ENCODE measurements around the gene PPP1R16B. TPM values are rescaled to one million over a fixed set of nuclear protein-coding genes. Genes with fewer than 3 reads are reported as not detected.

PPP1R16B gene
- total and polyA plus RNA-seq, 10 of the 15 experiments (the other 5 are each of a cell fraction or from before 2014, with no cell fraction given): 13.4 to 90.2 (median 66.7) TPM

DNA sequence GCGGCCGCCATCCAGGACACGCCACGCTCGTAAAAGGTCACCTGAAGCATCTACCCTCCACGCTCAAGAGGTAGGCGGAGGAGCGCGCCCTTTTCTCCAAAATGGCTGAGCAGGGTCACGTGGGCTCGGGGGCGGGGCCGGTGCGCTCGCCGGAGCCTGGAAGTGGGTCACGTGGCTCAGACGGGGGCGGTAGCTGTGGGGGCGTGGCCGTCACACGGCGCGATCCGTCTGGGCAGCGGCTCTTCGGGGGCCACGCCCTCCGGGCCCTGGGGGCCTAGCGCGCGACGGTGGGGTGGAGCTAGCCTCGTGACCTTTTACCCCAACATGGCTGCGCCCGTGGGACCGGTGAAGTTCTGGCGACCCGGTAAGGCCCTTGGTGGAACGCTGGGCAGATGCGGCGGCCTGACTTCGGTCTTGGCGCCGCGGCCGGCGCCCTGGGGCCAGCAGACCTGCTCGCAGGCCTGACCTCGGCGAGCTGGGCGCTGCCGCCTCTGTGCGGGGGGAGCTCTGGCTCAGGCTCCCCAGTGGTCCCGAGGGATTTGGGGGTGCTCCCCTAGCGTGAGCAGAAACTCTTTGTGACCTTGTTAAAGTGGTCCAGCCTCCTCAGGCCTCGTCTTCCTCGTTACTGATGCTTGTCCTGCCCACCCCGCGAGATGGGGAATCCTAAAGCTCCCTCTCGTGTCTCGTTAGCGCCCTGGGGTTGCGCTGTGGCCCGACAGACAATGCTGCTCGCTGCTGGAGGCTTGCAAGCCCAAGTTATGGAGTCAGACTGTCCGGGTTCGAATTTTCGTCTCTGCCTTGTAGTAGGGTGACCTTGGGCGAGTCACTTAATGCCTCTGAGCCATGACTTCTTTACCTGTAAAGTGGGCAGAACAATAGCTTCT, 156.8 kb downstream of the PPP1R16B start, which contains the start of gene DHX35 (continued):
- TF ChIP-seq, protein P1, sequence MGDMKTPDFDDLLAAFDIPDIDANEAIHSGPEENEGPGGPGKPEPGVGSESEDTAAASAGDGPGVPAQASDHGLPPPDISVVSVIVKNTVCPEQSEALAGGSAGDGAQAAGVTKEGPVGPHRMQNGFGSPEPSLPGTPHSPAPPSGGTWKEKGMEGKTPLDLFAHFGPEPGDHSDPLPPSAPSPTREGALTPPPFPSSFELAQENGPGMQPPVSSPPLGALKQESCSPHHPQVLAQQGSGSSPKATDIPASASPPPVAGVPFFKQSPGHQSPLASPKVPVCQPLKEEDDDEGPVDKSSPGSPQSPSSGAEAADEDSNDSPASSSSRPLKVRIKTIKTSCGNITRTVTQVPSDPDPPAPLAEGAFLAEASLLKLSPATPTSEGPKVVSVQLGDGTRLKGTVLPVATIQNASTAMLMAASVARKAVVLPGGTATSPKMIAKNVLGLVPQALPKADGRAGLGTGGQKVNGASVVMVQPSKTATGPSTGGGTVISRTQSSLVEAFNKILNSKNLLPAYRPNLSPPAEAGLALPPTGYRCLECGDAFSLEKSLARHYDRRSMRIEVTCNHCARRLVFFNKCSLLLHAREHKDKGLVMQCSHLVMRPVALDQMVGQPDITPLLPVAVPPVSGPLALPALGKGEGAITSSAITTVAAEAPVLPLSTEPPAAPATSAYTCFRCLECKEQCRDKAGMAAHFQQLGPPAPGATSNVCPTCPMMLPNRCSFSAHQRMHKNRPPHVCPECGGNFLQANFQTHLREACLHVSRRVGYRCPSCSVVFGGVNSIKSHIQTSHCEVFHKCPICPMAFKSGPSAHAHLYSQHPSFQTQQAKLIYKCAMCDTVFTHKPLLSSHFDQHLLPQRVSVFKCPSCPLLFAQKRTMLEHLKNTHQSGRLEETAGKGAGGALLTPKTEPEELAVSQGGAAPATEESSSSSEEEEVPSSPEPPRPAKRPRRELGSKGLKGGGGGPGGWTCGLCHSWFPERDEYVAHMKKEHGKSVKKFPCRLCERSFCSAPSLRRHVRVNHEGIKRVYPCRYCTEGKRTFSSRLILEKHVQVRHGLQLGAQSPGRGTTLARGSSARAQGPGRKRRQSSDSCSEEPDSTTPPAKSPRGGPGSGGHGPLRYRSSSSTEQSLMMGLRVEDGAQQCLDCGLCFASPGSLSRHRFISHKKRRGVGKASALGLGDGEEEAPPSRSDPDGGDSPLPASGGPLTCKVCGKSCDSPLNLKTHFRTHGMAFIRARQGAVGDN (IDR thresholded peaks at IDR 0.05): peak; percentile 56
- no peak for TF ChIP-seq HDGF (IDR thresholded peaks at IDR 0.05)
- peak; percentile 98 for TF ChIP-seq NR2C1 (IDR thresholded peaks at IDR 0.05)
- TF ChIP-seq EED (IDR thresholded peaks at IDR 0.05; ENCODE audit: low read depth): no peak; the same call in 1 of the 2 replicates
- peak; percentile 64 for TF ChIP-seq SIN3A (IDR thresholded peaks at IDR 0.05; ENCODE audit: low read depth, low read length)
- TF ChIP-seq, protein P2, sequence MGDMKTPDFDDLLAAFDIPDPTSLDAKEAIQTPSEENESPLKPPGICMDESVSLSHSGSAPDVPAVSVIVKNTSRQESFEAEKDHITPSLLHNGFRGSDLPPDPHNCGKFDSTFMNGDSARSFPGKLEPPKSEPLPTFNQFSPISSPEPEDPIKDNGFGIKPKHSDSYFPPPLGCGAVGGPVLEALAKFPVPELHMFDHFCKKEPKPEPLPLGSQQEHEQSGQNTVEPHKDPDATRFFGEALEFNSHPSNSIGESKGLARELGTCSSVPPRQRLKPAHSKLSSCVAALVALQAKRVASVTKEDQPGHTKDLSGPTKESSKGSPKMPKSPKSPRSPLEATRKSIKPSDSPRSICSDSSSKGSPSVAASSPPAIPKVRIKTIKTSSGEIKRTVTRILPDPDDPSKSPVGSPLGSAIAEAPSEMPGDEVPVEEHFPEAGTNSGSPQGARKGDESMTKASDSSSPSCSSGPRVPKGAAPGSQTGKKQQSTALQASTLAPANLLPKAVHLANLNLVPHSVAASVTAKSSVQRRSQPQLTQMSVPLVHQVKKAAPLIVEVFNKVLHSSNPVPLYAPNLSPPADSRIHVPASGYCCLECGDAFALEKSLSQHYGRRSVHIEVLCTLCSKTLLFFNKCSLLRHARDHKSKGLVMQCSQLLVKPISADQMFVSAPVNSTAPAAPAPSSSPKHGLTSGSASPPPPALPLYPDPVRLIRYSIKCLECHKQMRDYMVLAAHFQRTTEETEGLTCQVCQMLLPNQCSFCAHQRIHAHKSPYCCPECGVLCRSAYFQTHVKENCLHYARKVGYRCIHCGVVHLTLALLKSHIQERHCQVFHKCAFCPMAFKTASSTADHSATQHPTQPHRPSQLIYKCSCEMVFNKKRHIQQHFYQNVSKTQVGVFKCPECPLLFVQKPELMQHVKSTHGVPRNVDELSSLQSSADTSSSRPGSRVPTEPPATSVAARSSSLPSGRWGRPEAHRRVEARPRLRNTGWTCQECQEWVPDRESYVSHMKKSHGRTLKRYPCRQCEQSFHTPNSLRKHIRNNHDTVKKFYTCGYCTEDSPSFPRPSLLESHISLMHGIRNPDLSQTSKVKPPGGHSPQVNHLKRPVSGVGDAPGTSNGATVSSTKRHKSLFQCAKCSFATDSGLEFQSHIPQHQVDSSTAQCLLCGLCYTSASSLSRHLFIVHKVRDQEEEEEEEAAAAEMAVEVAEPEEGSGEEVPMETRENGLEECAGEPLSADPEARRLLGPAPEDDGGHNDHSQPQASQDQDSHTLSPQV (IDR thresholded peaks at IDR 0.05): no peak
- no peak for TF ChIP-seq ZNF274 (IDR thresholded peaks at IDR 0.05; ENCODE audit: insufficient read depth, insufficient read length)
- TF ChIP-seq MEF2A (IDR thresholded peaks at IDR 0.05; ENCODE audit: insufficient read depth, low read depth, low read length): no peak
- TF ChIP-seq, protein P3, sequence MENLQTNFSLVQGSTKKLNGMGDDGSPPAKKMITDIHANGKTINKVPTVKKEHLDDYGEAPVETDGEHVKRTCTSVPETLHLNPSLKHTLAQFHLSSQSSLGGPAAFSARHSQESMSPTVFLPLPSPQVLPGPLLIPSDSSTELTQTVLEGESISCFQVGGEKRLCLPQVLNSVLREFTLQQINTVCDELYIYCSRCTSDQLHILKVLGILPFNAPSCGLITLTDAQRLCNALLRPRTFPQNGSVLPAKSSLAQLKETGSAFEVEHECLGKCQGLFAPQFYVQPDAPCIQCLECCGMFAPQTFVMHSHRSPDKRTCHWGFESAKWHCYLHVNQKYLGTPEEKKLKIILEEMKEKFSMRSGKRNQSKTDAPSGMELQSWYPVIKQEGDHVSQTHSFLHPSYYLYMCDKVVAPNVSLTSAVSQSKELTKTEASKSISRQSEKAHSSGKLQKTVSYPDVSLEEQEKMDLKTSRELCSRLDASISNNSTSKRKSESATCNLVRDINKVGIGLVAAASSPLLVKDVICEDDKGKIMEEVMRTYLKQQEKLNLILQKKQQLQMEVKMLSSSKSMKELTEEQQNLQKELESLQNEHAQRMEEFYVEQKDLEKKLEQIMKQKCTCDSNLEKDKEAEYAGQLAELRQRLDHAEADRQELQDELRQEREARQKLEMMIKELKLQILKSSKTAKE (IDR thresholded peaks at IDR 0.05; ENCODE audit: low read depth, poor library complexity, severe bottlenecking): no peak
- TF ChIP-seq GABPA (IDR thresholded peaks at IDR 0.05; ENCODE audit: low read depth): no peak
- TF ChIP-seq, protein P4, sequence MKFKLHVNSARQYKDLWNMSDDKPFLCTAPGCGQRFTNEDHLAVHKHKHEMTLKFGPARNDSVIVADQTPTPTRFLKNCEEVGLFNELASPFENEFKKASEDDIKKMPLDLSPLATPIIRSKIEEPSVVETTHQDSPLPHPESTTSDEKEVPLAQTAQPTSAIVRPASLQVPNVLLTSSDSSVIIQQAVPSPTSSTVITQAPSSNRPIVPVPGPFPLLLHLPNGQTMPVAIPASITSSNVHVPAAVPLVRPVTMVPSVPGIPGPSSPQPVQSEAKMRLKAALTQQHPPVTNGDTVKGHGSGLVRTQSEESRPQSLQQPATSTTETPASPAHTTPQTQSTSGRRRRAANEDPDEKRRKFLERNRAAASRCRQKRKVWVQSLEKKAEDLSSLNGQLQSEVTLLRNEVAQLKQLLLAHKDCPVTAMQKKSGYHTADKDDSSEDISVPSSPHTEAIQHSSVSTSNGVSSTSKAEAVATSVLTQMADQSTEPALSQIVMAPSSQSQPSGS (IDR thresholded peaks at IDR 0.05; ENCODE audit: low read length): no peak
- 0 out of 2 replicates have a peak, but pooled peaks have one; percentile 14 for TF ChIP-seq IRF4 (IDR thresholded peaks at IDR 0.05; ENCODE audit: low read depth, low read length)
- no peak for TF ChIP-seq NFIC (IDR thresholded peaks at IDR 0.05; ENCODE audit: low read depth, low read length)
- TF ChIP-seq SMARCA5 (IDR thresholded peaks at IDR 0.05): peak; percentile 42; the same call in 1 of the 2 replicates
- peak; percentile 92; the same call in 1 of the 2 replicates for TF ChIP-seq RBBP5 (conservative IDR thresholded peaks at IDR 0.05)

Measured in GM12878 (cell line).